NCI-H2029 treated with DMSO at 0.1 percent for 48 hours (cell line): ENCODE data around the gene ATG101.

Experiments
- DNase-seq: peaks from one replicate; lab custom pipeline; 2025; lab: John Stamatoyannopoulos, UW

Gene ATG101

DNA sequence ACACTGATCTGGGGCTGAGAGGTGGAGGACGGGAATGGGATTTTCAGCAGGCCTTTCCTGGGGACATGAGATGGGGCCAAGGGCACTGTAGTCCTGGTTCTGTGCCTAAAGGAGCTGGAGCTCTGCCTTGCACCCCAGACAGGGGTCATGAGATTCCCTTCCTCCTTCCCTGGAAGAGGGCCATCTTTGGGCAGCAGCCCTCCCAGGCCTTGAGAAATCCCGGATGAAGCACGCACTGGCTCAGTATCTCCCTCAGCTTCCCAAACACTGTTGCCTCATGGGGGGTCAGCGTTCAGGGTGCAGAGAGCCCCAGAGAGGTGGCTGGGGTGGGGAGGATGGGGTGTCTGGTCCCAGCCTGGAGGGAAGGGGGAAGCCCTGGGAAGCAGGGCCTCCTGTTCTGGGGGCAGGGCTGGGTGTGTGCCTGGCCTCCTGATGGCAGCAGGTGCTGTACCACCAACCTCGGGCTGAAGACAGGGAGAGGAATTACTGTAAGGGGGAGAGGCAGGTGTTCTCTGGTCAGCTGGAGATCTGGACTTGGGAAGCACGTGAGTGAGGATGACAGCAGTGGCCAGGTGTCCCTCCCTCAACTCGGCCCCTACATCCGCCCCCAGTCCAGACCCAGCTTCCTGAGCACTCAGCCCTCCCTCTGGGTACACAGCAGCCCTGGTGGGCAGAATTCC is 26.9 kb upstream of the ATG101 start:
- no peak for DNase-seq

DNA sequence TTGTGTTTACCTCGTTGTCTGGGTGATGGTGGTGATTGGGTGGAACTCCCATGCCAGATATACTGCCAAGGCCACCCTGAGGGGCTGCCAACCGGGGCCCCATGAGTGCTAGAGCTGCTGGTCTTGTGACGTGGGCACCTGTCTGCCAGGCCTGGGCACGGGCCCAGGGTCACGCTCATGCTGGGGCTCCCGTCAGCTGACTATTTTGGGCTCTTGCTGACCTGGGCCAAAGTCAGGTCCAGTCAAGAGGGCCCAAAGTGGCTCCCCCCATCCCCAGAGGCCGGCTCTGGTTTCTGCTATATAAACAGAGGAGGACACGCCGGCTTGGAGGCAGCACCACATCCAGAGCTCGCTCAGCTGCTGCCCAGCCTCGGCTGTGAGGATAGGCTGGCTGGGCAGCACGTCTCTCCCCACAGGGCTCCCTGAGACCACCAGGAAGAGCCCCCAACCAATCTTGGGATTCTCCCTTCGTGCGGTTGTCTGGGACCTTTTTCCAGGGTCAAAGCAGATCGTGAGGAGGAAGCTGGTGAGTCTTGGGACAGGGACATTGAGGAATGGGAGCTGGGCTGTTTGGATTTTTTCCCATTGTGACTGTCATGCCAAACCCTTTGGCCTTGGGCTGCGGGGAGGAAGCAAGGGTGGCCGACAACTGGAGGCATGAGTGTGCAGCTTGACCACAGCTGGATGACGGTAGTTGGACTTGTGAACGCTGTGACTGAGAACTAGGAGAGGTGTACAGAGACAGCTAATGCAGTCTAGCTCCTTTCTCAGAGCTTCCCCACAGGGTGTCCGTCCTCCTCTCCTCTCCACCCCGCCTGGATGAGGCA is 26.2 kb upstream of the ATG101 start:
- no peak for DNase-seq

DNA sequence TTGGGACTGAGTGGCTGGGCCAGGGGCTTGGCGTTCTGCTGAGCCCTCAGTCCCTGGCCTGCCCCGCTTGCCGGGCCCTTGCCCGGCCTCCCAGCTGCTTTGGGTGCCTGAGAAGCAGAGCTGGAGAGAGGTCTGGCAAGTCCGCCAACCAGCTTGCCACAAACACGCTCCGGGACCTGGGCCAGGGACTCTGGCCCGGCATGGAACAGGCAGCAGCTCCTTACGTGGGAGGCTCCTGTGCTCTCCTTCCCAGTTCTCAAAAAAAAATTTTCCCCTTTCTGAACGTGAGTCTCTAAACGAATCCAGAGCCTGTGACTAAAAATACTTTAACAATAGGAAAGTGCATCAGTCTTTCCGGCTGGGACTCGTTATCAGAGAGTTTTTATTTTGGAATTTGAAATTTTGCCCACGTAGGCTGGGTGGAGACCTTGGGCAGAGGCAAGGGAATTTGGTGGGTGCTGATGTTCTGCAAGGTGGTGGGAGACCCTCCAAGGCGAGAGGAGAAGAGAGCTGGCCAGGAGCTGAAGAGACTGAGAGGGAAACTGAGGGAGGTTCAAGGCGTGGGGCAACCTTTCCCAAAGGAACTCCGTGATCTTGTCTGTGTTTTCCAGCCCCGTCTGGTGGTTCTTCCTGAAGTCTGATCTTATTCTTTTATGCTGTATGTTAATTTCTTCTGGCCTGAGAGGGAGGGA is 25.3 kb upstream of the ATG101 start:
- DNase-seq = no peak

DNA sequence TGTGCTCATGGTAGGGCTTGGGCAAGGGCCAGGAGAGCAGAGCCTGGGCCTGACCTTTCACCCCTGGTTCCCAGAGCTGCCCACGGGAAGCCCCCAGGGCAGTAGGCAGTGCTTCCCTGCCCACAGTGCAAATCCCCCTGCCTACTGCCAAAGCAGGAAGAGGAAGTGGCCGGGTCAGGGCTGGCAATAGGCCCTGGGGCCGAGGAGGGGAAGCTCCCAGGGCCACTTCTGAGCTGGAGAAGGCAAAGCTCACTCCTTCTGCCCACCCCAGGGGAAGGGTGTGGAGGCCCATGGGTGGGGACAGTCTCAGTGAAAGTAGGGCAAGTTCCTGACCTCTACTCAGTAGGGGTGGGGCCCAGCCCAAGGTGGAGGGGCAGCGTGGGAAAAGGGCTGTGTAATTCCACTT is 24.0 kb upstream of the ATG101 start:
- no peak for DNase-seq

DNA sequence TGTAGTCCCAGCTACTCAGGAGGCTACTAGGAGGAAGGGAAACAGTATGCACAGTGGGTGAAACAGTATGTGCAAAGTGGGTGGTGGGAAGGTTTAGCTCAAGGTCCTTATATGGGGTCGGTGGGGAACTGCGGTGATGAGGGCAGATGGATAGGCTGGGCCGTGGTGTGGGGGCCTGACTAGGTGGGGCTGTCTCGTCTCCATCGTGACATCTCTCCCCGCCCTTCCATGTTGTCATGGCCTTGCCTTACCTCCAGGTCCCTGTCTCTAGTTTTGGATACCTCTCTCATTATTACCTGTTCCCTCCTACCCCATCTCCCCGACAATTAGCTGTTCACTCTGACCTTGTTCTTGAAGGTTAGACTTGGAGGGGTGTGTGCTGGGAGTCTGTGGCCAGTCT is 22.9 kb upstream of the ATG101 start:
- no peak for DNase-seq

DNA sequence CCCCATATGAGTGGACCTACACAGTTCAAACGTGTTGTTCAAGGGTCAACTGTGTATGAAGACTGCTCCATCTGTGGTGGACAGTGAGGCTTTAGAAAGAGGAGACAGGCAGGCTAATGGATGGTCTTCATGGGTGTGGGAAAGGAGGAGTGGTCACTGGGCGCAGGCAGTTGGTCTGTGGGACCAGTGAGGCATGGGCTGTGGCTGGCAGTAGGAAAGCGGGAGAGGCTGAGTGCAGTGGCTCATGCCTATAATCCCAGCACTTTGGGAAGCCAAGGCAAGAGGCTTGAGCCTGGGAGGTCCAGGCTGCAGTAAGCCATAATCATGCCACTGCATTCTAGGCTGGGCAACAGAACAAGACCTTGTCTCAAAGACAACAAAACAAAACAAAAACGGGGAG is 20.5 kb upstream of the ATG101 start:
- no peak for DNase-seq

DNA sequence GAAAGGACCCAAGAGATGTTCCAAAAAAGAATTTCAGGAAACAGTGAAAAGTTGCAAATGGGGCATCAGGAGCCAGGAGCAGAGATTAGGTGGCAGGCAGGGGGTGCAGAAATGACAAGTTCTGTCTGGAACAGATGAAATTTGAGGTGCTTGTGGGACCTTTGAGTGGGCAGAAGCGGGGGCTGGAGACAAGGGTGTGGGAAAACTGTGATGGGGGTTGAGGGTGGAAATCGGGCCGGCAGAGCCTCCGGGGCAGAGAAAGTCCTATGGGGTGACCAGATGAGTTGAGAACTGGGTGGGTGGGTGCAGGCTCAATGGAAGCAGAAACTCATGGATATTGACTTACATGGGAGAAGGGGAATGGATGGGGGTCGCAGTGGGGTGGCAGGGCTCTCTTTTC is 20.1 kb upstream of the ATG101 start:
- DNase-seq = no peak

DNA sequence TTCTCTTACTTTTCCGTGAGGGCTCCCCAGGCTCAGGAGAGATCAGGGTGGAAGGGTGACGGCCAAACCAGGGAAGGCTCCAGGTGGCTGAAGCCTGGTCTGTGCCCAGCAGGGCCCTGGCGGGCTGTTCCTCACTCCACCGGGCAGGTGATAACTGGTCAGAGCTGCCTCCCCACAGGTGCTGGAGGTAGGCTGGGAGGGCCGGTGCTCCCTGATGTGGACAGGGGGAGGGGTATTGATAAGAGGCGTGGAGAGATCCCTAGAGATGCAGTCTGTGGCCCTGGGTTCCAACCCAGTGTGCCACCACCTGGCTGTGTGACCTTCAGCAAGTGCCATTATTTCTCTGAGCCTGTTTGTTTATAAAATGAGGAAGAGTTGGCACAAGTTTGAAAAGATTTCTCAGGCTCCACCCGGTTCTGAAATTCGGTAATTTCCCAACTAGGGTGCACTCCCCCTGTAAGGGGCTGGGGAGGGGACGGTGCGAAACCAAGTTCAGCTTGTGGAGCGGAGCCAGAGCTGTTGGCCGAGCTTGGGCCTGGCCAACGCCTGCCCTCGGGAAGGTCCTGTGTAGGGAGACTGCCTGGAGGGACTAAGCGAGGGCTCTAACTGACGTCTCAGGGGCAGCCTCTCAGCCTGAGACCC is 19.5 kb upstream of the ATG101 start:
- no peak for DNase-seq

DNA sequence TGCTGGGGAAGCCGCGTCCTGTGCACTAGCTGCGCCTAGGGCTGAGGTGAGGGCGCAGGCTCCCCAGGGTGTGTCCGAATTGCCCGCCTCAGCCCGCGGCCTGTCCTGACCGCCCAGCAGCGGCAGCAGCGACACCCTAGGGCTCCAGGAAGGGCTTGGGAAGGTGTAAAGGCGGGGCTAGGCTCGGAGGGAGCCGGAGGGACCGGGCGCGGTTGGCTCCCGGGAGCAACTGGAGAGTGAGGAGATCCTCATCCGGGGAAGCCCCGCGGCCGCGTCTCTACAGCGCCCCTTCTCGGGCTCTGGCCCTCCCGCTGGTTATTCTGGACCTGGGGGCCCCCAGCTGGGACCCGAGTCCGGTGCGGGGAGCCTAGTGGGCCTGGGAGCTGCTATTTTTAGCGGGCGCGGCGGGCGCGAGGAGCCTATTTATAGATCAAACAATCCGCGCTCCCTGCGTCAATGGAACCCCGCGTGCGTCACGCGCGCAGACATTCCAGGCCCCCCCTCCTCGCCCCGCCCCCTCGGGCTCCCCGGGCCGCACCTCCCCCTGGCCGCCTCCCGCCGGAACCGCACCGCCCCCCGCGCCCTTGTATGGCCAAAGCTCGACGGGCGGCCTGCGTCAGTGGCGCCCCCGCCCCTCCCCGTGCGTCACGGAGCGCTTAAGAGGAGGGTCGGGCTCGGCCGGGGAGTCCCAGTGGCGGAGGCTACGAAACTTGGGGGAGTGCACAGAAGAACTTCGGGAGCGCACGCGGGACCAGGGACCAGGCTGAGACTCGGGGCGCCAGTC is 18.8 kb upstream of the ATG101 start, which contains the start of gene NR4A1:
Gene NR4A1 (plus strand): TSS at position 685 of the 784 bp plus-strand sequence. CDS start 2,887 bp downstream, outside the sequence.
- peak; percentile 57 for DNase-seq

DNA sequence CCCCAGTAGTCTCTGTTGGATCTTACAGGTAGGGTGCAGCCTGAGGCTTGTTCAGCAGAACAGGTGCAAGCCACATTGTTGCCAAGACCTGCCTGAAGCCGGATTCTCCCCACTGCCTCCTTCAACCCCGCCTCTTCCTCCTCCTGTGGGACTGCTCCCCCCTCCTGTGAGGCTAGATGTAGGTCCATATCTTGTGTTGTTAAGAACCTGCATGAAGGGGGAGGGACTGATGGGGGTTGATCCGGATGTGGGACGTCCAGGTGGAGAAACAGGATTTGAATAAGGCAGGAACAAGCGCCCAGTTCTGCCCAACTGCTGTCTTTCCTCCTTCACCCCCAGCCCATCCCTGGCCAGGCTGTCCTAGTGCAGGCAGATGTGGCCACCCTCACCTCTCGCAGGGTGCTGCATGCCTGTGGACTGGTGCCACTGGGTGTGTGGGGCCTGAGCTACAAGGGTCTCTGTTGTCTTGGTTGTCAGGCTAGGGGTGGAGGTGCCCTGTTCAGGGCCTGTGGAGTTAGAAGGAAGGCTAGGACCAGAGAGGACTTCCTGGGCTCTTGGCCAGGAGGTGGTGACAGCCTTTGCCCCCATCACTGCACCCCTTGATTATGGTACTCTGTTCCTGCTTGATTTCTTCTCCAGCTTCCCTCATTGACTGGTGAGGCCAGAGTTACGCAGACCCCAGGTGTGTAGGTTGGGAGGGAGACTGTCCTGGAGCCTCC is 17.2 kb upstream of the ATG101 start:
- peak; percentile 23 for DNase-seq

DNA sequence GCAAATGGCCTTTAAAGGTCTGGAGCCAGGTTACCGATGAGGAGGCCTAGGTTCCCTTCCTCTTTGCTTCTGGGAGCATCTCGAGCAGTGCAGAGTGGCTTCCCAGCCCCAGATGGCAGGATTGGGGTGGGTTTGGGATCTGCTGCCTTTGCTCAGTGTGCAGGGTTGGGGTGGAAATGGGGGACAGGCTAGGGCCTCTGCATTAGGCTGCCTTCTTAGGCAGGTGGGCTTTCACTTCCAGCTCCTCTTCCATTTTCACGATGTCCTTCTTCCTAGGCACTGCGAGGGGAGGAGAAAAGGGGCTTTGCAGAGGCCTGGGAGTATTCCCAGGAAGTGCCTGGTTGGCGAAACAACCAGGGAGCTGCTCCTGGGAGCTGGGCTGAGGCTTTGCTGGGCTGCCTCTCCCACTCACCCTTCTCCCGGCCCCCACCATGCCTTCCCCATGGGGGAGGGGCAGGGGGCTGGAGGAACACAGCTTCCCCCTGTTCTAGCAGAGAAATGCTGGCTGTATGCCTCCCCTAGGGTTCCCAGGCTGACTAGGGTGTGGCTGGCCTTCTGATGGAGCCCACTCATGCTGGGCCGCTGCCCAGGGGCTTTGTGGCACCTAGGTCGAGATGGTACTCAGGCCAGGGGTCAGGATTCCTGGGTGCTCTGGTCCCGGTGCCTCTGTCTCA is 16.1 kb upstream of the ATG101 start:
- no peak for DNase-seq

DNA sequence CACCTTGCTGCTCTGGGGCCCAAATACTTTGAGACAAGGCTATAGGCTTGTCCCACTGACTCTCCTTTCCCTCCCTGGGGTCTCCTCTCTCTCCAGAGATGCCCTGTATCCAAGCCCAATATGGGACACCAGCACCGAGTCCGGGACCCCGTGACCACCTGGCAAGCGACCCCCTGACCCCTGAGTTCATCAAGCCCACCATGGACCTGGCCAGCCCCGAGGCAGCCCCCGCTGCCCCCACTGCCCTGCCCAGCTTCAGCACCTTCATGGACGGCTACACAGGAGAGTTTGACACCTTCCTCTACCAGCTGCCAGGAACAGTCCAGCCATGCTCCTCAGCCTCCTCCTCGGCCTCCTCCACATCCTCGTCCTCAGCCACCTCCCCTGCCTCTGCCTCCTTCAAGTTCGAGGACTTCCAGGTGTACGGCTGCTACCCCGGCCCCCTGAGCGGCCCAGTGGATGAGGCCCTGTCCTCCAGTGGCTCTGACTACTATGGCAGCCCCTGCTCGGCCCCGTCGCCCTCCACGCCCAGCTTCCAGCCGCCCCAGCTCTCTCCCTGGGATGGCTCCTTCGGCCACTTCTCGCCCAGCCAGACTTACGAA is 15.4 kb upstream of the ATG101 start:
- no peak for DNase-seq

DNA sequence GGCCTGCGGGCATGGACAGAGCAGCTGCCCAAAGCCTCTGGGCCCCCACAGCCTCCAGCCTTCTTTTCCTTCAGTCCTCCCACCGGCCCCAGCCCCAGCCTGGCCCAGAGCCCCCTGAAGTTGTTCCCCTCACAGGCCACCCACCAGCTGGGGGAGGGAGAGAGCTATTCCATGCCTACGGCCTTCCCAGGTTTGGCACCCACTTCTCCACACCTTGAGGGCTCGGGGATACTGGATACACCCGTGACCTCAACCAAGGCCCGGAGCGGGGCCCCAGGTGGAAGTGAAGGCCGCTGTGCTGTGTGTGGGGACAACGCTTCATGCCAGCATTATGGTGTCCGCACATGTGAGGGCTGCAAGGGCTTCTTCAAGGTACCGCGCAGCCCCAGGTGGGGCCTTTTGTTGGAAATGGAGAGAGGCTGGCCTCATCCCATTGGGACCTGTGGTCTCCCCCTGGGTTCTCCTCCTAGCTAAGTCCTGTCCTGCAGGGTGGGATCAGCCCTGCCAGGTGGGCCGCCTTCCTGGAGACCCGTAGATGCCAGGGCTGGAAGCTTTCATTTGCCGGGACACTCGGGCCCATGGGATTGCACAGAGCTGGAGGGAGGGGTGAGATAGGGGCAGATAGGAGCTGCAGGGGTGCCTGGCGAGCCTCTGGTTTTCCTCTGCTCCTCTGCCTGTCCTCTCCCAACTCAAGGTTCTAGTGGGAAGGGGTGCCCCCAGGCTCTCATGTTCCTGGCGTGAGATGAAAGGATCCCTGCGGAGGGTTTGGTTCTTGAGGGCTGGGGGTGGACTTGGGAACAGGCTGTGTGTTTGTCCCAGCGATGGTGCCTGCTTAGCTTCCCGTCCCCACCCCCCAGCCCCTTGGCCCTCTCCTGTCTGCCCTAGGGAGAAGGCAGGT is 14.7 kb upstream of the ATG101 start:
- DNase-seq = no peak

DNA sequence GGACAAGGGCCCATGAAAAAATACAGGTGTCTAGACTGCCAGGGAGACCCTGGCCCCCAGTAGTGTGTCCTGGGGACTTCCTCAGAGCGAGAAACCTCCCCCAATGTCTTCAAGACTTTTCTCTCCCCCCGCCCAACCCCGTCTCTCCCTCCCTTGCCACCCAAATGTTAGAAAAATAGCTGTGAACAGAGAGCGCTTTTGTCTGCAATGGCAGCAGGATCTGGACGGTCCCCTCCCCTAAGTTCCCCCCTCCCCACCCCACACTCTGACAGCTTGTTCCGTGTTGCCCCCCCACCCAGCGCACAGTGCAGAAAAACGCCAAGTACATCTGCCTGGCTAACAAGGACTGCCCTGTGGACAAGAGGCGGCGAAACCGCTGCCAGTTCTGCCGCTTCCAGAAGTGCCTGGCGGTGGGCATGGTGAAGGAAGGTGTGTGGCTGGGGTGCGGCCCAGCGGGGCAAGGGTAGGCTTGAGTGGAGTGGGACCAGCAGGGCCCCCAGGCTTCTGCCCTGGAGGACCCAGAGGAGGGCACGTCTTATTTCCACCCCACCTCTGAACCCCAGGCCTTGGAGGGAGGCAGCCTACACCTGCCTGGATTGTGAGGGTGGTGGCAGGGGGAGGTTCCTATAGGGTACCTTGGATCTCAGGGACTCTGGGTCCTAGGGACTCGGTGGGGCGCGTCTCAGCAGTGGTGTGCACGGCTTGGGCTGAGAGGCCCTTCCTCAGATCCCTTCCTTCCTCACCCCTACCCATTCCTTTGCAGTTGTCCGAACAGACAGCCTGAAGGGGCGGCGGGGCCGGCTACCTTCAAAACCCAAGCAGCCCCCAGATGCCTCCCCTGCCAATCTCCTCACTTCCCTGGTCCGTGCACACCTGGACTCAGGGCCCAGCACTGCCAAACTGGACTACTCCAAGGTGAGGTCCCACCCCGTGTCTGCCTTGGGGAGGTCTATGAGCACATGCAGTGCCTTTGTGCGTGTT is 13.8 kb upstream of the ATG101 start:
- DNase-seq = no peak

DNA sequence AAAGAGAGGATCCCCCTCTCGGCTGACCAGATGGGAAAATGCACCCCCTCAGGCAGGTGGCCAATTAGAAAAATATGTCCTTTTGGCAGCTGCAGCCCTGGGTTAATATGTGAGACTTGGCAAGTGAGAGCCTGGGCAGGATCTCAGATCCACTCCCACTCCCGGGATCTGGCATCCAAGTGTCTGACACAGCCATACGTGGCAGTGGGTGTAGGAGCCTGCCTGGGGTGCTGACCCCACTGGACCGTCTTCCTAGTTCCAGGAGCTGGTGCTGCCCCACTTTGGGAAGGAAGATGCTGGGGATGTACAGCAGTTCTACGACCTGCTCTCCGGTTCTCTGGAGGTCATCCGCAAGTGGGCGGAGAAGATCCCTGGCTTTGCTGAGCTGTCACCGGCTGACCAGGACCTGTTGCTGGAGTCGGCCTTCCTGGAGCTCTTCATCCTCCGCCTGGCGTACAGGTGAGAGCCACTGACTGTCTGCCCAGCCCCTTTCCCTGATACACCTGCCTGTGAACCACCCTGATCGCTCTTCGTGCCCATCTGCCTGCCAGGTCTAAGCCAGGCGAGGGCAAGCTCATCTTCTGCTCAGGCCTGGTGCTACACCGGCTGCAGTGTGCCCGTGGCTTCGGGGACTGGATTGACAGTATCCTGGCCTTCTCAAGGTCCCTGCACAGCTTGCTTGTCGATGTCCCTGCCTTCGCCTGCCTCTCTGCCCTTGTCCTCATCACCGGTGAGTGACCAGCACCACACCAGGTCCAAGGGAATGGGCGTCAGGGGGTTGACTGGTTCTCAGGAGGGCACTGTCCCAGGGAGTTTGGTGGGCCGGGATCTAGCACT is 12.8 kb upstream of the ATG101 start:
- DNase-seq = no peak
